Colonic mucosa (tissue), 4 donors: Measurements from ENCODE around the gene ANKH. TPM values are rescaled to one million over a fixed set of nuclear protein-coding genes. Genes with fewer than 3 reads are reported as not detected.

ENCODE experiments used
- DNase-seq: peaks from one replicate; pipeline ENCODE4 v3.0.0-alpha.2; 2020
- H3K27ac ChIP-seq: fragments of 200-600 bp; one replicate; pipeline ENCODE4 v1.8.0; 2021
- H3K27me3 ChIP-seq: fragments of 200-600 bp; one replicate; pipeline ENCODE4 v1.8.0; 2021
- H3K36me3 ChIP-seq: fragments of 200-600 bp; one replicate; pipeline ENCODE4 v1.8.0; 2021
- H3K4me1 ChIP-seq: fragments of 200-600 bp; one replicate; pipeline ENCODE4 v1.8.0; 2021; ENCODE audit warnings: mild to moderate bottlenecking
- H3K4me3 ChIP-seq: fragments of 200-600 bp; one replicate; pipeline ENCODE4 v1.8.0; 2021
- H3K9ac ChIP-seq, 2 donors: one replicate each; pipeline ENCODE4 v1.7.0; 2013; ENCODE audit warnings: control low read depth in 2 of 2, low read depth in 2 of 2, low read length in 2 of 2
- H3K9me3 ChIP-seq: fragments of 200-600 bp; one replicate; pipeline ENCODE4 v1.8.0; 2021
- intact Hi-C: fragments of 100-400 bp; cut with DNase I; formaldehyde crosslinking; loops from one replicate; pipeline ENCODE4 v1.14.1; 2022
- total RNA-seq, 2 donors: library from RNA; stranded (reverse); fragmentation: NEBNext Ultra II Directional in 1 of 2; extraction: Animal tissue kit (Norgen Biotek cat#: 25700) in 1 of 2; gene quantifications; one replicate each; pipeline ENCODE4 v1.2.1, GENCODE V29; 2021
- TF ChIP-seq, protein P1 (sequence below): fragments of 200-600 bp; IDR thresholded peaks from one replicate; pipeline ENCODE4 v1.8.0; 2022; ENCODE audit warnings: antibody characterized with exemption, mild to moderate bottlenecking
- donor health status: healthy.
- donor health status: DM: no; HTN: no; CAD: no.
- donor health status: DM: no; HTN: no; CAD: no.

ANKH gene
- total RNA-seq, 2 donors from 2014 or later = 81.8 to 103 TPM

DNA sequence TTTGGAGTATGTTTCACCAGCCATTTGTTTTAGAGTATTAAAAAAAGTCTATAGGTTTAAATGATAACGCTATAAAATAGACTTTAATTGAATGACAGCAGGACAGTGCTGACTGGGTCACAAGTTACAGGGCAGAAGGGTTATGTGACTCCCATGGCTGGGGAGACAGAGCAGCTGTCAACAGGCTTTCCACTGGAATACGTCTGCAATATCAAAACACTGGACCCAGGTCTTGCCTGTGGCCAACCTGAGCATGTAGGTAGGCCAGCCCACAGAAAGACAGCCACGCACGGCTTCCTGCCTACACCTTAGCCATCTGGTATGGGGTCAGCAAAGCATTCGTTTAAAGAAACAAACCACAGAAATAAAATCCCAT lies 126.4 kb downstream of the ANKH start:
- no peak overlapping the region for H3K4me3 ChIP-seq
- H3K27me3 ChIP-seq = no peaks in the 10 kb centered on the region
- no peaks in the 10 kb centered on the region for H3K9me3 ChIP-seq
- intact Hi-C loops = no loop called here
- H3K4me1 ChIP-seq = no peaks in the 10 kb centered on the region
- no peak for DNase-seq
- no peaks in the 10 kb centered on the region for H3K36me3 ChIP-seq
- no peak overlapping the region for H3K9ac ChIP-seq
- no peak overlapping the region for H3K27ac ChIP-seq
- TF ChIP-seq, protein P1, sequence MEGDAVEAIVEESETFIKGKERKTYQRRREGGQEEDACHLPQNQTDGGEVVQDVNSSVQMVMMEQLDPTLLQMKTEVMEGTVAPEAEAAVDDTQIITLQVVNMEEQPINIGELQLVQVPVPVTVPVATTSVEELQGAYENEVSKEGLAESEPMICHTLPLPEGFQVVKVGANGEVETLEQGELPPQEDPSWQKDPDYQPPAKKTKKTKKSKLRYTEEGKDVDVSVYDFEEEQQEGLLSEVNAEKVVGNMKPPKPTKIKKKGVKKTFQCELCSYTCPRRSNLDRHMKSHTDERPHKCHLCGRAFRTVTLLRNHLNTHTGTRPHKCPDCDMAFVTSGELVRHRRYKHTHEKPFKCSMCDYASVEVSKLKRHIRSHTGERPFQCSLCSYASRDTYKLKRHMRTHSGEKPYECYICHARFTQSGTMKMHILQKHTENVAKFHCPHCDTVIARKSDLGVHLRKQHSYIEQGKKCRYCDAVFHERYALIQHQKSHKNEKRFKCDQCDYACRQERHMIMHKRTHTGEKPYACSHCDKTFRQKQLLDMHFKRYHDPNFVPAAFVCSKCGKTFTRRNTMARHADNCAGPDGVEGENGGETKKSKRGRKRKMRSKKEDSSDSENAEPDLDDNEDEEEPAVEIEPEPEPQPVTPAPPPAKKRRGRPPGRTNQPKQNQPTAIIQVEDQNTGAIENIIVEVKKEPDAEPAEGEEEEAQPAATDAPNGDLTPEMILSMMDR = no peak

DNA sequence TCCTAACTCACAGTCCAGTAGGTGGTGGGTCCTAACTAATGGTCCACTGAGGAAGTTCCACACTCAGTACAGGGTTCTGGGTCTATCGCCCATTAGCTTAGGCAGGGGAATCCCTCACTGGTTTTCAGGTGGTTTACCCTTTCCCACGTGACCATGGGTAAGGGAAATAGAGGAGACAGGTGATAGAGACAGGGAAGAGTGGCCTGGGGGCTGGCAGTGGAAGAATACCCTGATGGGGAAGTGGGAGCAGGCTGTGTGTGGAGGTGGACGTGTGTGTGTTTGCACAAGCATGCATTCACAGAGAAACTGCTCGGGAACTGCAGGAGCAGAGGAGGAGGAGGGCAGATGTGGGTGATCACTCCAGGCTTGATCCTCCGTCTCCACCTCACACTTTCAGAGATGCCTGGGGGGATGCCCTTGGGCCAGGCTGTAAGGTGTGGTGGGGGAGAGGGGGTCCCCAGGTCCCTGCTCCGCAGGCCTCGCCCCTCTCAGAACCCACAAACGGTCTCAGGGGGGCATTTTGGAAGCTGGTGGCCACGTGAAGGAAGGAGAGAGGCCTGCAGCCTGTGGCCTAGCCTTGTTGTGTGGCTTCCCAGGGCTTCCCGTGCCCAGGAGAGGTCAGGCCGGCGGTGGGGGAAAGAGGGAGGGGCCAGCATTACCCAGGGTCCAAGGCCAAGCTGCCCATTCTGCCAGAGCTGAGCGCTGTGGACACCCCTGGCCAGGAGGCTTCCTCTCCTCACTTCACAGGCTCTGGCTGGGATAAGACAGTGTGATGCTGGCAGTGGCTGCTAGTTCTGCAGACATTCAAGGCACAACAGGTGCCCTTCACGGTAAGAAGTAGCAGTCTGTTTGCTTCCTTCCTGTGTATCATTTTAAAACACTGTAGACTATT lies 127.0 kb downstream of the ANKH start:
- Histone ChIP-seq H3K4me1 (no peaks in the 10 kb centered on the region), H3K4me3 (no peak overlapping the region), H3K36me3 (no peaks in the 10 kb centered on the region), H3K27ac (no peak overlapping the region), H3K27me3 (no peaks in the 10 kb centered on the region), H3K9ac (no peak overlapping the region), H3K9me3 (no peaks in the 10 kb centered on the region)
- TF ChIP-seq, protein P1 = no peak
- intact Hi-C loops = no loop called here
- no peak for DNase-seq

DNA sequence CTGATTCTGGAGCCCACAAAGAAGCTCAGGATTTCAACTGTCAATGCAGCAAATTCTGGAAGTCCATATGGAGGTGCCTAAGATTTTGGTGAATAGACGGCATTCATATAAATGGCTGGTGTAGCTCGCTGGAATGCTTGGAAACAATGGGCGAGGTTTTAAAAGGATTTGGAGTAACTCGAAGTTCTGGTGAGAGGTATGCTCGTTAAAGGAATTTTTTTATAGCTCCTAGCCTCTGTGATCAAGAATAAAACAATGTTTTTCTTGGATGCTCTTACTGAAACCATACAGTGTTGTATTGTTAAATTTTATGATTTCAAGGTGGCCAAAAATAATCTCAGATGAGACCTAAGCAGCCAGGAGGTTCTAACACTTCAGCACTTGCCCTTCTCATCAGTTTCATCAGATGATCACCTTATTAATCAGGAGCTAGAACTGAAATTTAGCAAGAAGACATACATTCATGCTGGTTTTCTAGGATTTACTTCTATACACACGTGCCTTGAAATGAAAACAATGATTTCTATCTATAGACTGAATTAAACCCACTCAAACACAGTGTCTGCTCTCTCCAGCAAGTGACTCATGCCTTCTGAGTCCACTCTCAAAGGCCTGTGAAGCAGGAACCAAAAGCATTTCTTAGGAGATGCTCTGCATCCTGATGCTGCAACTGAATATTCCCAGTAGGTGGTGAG lies 127.8 kb downstream of the ANKH start:
- Histone ChIP-seq H3K27me3 (no peaks in the 10 kb centered on the region), H3K27ac (no peak overlapping the region), H3K9me3 (no peaks in the 10 kb centered on the region), H3K36me3 (no peaks in the 10 kb centered on the region), H3K4me1 (no peaks in the 10 kb centered on the region), H3K9ac (no peak overlapping the region), H3K4me3 (no peak overlapping the region)
- intact Hi-C loops = no loop called here
- DNase-seq = no peak
- TF ChIP-seq, protein P1 = no peak

DNA sequence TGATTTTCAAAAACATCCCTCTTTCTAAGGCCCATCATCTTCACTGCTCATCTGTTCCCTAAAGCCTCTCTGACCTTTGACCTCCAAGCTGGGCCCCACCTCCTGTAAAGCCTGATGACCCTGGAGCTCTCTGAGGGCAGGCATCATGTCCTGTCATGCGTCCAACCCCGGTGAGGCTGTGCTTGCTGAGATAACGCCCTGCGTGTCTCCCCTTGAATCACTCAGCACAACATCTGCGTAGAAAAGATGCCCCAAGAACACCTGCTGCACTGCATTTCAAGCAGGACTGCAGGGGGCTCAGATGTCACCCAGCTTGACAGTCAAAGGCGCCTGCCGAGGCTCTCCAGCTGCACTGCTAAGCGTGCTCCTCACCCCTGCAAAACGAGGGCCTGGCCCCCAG lies 129.1 kb downstream of the ANKH start:
- intact Hi-C loops = no loop called here
- Histone ChIP-seq H3K27ac (no peak overlapping the region), H3K9me3 (no peaks in the 10 kb centered on the region), H3K4me1 (no peaks in the 10 kb centered on the region), H3K4me3 (no peak overlapping the region), H3K36me3 (no peaks in the 10 kb centered on the region), H3K9ac (no peak overlapping the region), H3K27me3 (no peaks in the 10 kb centered on the region)
- DNase-seq = no peak
- TF ChIP-seq, protein P1 = no peak

DNA sequence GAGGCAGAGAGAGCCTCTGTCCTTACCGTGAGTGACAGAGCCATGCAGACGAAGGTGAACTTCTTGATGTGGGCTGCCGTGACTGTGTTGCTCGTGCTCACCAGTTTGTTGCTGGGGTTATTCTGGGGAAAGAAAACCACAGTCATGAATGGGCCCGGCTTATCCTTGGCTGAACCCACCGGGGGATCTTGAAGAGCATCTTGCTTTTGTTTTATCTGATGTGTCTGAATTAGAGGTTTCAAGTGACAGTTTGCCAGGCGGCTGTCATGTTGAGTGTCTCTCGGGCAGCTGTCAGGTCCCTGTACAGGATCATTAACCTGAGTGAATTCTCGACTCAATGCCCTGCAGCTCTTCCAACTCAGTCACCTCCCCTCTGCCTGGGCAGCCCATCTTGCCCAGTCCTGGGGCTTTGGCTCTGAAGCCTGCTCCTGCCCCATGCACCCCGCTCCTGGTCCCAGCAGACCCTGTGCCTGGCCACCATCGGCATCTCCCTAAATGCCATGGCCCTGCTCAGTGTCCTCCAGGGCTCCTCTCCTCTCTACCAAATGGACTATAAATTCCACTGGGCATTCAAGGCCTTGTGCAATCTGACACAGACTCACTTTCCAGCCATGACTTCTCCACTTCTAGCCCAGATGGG lies 129.7 kb downstream of the ANKH start:
- no peaks in the 10 kb centered on the region for H3K36me3 ChIP-seq
- intact Hi-C loops = no loop called here
- TF ChIP-seq, protein P1 = no peak

More for the DNA sequence above, 129.7 kb downstream of the ANKH start:
- DNase-seq = no peak
- Histone ChIP-seq H3K4me3 (no peak overlapping the region), H3K9ac (no peak overlapping the region), H3K27me3 (no peaks in the 10 kb centered on the region), H3K27ac (no peak overlapping the region), H3K9me3 (no peaks in the 10 kb centered on the region), H3K4me1 (no peaks in the 10 kb centered on the region)
